PC-3 (cell line): Measurements from ENCODE around the gene OMD.

Experiments
- CTCF ChIP-seq: fragments of 300-600 bp; sonication (generic); conservative IDR thresholded peaks from 2 replicates; pipeline ENCODE4 v1.5.1; 2017; ENCODE audit warnings: antibody characterized with exemption, low read depth, mild to moderate bottlenecking, low read length
- EZH2 ChIP-seq: fragments of 300-600 bp; sonication (generic); IDR thresholded peaks from one replicate; pipeline ENCODE4 v1.6.1; 2017; ENCODE audit warnings: antibody characterized with exemption, mild to moderate bottlenecking, low read length; ENCODE audit not compliant: unreplicated experiment

DNA sequence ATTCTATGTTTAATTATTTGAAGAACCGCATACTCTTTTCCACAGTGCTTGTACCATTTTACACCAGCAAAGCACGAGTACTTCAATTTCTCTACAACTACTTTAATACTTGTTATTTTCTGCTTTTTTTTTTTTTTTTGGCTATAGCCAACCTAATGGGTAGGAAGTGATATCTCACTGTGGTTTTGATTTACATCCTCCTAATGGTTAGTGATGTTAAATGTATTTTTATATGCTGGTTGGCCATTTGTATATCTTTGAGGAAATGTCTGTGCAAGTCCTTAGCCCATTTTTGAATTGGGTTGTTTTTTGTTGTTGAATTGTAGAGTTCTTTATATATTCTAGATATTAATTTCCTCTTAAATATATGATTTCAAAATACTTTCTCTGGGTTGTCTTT is 42.5 kb downstream of the OMD start:
- TF ChIP-seq CTCF: no peak
- TF ChIP-seq EZH2: no peak
